Breast epithelium (tissue), 3 donors: ENCODE data around the gene CDK6.

Source experiments
- CTCF ChIP-seq, 3 donors: fragments of 450-650 bp; IDR thresholded peaks; one replicate each; pipeline ENCODE4 v1.5.1; 2016 to 2017; ENCODE audit warnings: antibody characterized with exemption in 3 of 3, mild to moderate bottlenecking in 3 of 3, moderate library complexity in 3 of 3
- POLR2A ChIP-seq: fragments of 450-650 bp; IDR thresholded peaks from one replicate; pipeline ENCODE4 v1.6.1; 2016; ENCODE audit warnings: antibody characterized with exemption, mild to moderate bottlenecking, moderate library complexity
- POLR2AphosphoS5 ChIP-seq, 3 donors: sonication (generic); formaldehyde crosslinking; IDR thresholded peaks; one replicate each; pipeline ENCODE4 v1.6.1; 2017; ENCODE audit warnings: antibody characterized with exemption in 3 of 3

- no peak for TF ChIP-seq CTCF (IDR thresholded peaks at IDR 0.05)
- TF ChIP-seq POLR2A = no peak
- TF ChIP-seq POLR2AphosphoS5 (IDR thresholded peaks at IDR 0.05) = no peak
Measured at GRCh38 chr7:92781117-92781720, 55.2 kb downstream of the CDK6 start.
